ENCODE measurements around the gene FOS. TPM values are rescaled to one million over a fixed set of nuclear protein-coding genes. Genes with fewer than 3 reads are reported as not detected.
"Not testable (repeated sequence)": the region's sequence is repeated elsewhere in the genome, so short reads cannot be mapped to it uniquely, and the experiment has no call there.

The FOS gene
- total RNA-seq, 4 donors from 2014 or later = 62.2 to 181 (median 88.6) TPM

GRCh38 chr14:75298187-75298965 is 19.7 kb downstream of the FOS start:
- peak overlapping the region; percentile 88 to 99 (median 93) for H3K27ac ChIP-seq
- intact Hi-C loops (cut with DNase I) = loop anchor here (5.0 to 10.0 kb wide), 2 partner anchors 54 to 166 kb away; no protein-coding TSS in a partner anchor
- 53 to 67% methylated on average over 5 to 7 of the region's 9 CpGs for WGBS, 2 donors
- H3K4me3 ChIP-seq = peak overlapping the region in 1 of 4 donors; percentile 29
- H3K27me3 ChIP-seq = no peaks in the 10 kb centered on the region
- TF ChIP-seq POLR2A (IDR thresholded peaks at IDR 0.05) (no peak), CTCF (IDR thresholded peaks at IDR 0.05) (no peak)
- H3K4me1 ChIP-seq = peaks cover 26 to 78% (median 52%) of the 10 kb centered on the region in 3 donors
- H3K9me3 ChIP-seq = no peaks in the 10 kb centered on the region
- H3K36me3 ChIP-seq = no peaks in the 10 kb centered on the region
- no peak for DNase-seq

- Histone ChIP-seq H3K9me3 (no peaks in the 10 kb centered on the region), H3K27ac (peak overlapping the region; percentile 88 to 99 (median 93)), H3K27me3 (no peaks in the 10 kb centered on the region), H3K36me3 (no peaks in the 10 kb centered on the region), H3K4me3 (peak overlapping the region in 1 of 4 donors; percentile 29), H3K4me1 (peaks cover 23 to 77% (median 48%) of the 10 kb centered on the region in 3 donors)
- WGBS, 2 donors = 21 to 44% methylated on average over 8 of the region's 8 CpGs
- intact Hi-C loops (cut with DNase I) = loop anchor here (5.0 to 10.0 kb wide), 2 partner anchors 54 to 167 kb away; no protein-coding TSS in a partner anchor
- peak in 1 of 4 donors; percentile 19 for TF ChIP-seq POLR2A (IDR thresholded peaks at IDR 0.05)
- no peak for TF ChIP-seq CTCF (IDR thresholded peaks at IDR 0.05)
- no peak for DNase-seq
Measured at GRCh38 chr14:75299059-75299458, 20.4 kb downstream of the FOS start.

- H3K4me3 ChIP-seq = no peak overlapping the region
- H3K4me1 ChIP-seq = peaks cover 21 to 73% (median 48%) of the 10 kb centered on the region in 3 donors
- intact Hi-C loops (cut with DNase I) = loop anchor here (5.0 to 10.0 kb wide), 2 partner anchors 55 to 167 kb away; no protein-coding TSS in a partner anchor
- no peaks in the 10 kb centered on the region for H3K9me3 ChIP-seq
- H3K27ac ChIP-seq = peak overlapping the region; percentile 88 to 99 (median 93)
- no peaks in the 10 kb centered on the region for H3K36me3 ChIP-seq
- WGBS, 2 donors = 0 to 7% methylated on average over 1 of the region's 1 CpG
- no peaks in the 10 kb centered on the region for H3K27me3 ChIP-seq
- no peak for DNase-seq
- no peak for TF ChIP-seq CTCF (IDR thresholded peaks at IDR 0.05)
- TF ChIP-seq POLR2A (IDR thresholded peaks at IDR 0.05) = no peak
Measured at GRCh38 chr14:75299576-75299975, 20.9 kb downstream of the FOS start.

- intact Hi-C loops (cut with DNase I) = no loop called here
- TF ChIP-seq CTCF (IDR thresholded peaks at IDR 0.05) (no peak), POLR2A (IDR thresholded peaks at IDR 0.05) (no peak)
- Histone ChIP-seq H3K9me3 (no peaks in the 10 kb centered on the region), H3K36me3 (no peaks in the 10 kb centered on the region), H3K27ac (peak overlapping the region in 3 of 4 donors; percentile 10 to 56 (median 25)), H3K27me3 (no peaks in the 10 kb centered on the region), H3K4me3 (no peak overlapping the region), H3K4me1 (peaks cover 3 to 51% (median 27%) of the 10 kb centered on the region in 3 donors)
- no peak for DNase-seq
- 61 to 62% methylated on average over 8 to 9 of the region's 9 CpGs for WGBS, 2 donors
Measured at GRCh38 chr14:75301666-75302325, 23.2 kb downstream of the FOS start.

GRCh38 chr14:75303381-75303789 is 24.8 kb downstream of the FOS start:
- Histone ChIP-seq H3K27me3 (no peaks in the 10 kb centered on the region), H3K36me3 (no peaks in the 10 kb centered on the region), H3K4me1 (peaks cover 0 to 44% (median 18%) of the 10 kb centered on the region in 3 donors), H3K27ac (peak overlapping the region in 3 of 4 donors; percentile 26 to 45 (median 31)), H3K4me3 (no peak overlapping the region), H3K9me3 (no peaks in the 10 kb centered on the region)
- 17 to 24% methylated on average over 8 to 15 of the region's 15 CpGs for WGBS, 2 donors
- TF ChIP-seq POLR2A (IDR thresholded peaks at IDR 0.05) (no peak), CTCF (IDR thresholded peaks at IDR 0.05) (peak; percentile 80 to 94 (median 90))
- DNase-seq = no peak
- intact Hi-C loops (cut with DNase I) = no loop called here

- intact Hi-C loops (cut with DNase I); H3K36me3 ChIP-seq; H3K4me3 ChIP-seq; H3K9me3 ChIP-seq; H3K27ac ChIP-seq; DNase-seq; H3K27me3 ChIP-seq: not testable (repeated sequence)
- WGBS, 2 donors = 62 to 64% methylated on average over 4 of the region's 4 CpGs
- H3K4me1 ChIP-seq = peaks cover 13 to 33% (median 13%) of the 10 kb centered on the region in 3 donors
Measured at GRCh38 chr14:75306410-75306809, 27.8 kb downstream of the FOS start.
